ENCODE results near the gene CST7.
A peak's percentile ranks its signal among the peaks of the same experiment; 100 is the strongest.

Gene CST7

DNA sequence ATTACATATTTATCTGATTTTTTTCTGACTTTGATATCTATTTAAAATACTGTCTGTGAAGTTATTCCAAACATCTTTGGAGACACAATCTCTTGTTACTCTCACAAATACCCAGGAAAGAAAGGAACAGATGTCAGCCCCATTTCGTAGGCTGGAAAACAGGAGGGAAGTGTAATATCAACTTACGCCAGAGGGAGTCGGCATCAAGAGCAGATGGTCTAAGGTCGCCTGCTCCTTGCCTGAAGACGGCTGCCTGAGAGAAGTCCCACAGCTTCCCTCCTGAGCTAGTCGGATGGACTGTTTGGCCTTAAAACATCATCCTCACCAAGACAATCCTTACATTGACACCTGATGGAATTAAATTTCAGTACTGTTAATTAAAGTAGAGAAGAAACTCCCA lies 13.4 kb downstream of the CST7 start:
- Histone ChIP-seq H3K9me3 (ENCODE audit: control insufficient read depth in 5 of 5, low read length in 5 of 5) (no peaks in the 10 kb centered on the region), H3K27me3 (ENCODE audit: control insufficient read depth in 5 of 5, insufficient read depth in 4 of 5, low read length in 5 of 5) (no peaks in the 10 kb centered on the region), H3K36me3 (ENCODE audit: control insufficient read depth in 5 of 5, insufficient read depth in 5 of 5, low read length in 5 of 5) (peaks cover 8 to 99% (median 92%) of the 10 kb centered on the region in 5 donors), H3K4me1 (ENCODE audit: control insufficient read depth in 5 of 5, insufficient read depth in 5 of 5, low read length in 5 of 5) (peaks cover 0 to 5% (median 3%) of the 10 kb centered on the region in 5 donors), H3K27ac (ENCODE audit: low read depth, low read length) (no peak overlapping the region), H3K9ac (ENCODE audit: low read length in 5 of 5) (no peak overlapping the region), H3K4me3 (ENCODE audit: low read depth in 1 of 5, low read length in 5 of 5) (no peak overlapping the region)

DNA sequence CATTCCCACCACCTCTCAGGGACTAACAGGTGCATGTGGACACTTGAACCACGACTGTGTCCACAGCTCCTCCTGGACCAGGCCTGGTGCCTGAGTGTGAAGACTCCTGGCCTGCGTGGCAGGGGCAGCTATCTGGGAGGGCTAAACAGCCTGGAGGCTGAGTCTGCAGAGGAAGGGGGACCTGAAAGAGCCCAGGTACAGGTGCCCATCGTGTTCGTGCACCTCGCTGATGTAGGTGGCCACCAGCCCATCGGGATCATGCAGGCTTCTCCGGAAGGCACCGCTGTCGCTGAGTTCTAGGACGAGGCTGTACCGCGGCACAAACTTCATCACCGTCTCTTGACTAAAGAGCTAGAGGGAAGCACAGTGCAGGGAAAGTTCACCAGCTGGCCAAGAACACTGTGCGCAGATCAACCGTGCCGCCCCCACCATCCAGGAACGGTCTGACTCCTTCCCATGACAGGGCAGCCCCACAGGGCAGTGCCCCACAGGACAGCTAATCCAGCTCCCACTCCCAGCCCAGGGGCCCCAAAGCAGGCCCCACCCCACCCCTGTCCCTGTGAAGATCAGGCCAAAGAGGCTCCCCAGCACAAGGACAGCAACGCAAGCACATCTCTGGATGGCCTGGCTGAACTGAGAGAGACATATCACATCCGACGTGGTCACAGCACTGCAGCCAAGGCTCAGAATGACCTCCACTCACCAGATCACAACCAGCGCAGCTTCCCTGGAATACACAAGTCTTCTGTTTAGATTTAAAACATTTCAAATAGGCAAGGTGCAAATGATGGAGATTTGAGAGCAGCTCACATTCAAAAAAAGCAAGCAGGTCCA lies 14.8 kb downstream of the CST7 start:
- no peak overlapping the region for H3K4me3 ChIP-seq (ENCODE audit: low read depth in 1 of 5, low read length in 5 of 5)
- no peaks in the 10 kb centered on the region for H3K27me3 ChIP-seq (ENCODE audit: control insufficient read depth in 5 of 5, insufficient read depth in 4 of 5, low read length in 5 of 5)
- H3K27ac ChIP-seq (ENCODE audit: low read depth, low read length) = no peak overlapping the region
- H3K9me3 ChIP-seq (ENCODE audit: control insufficient read depth in 5 of 5, low read length in 5 of 5) = no peaks in the 10 kb centered on the region
- no peaks in the 10 kb centered on the region for H3K4me1 ChIP-seq (ENCODE audit: control insufficient read depth in 5 of 5, insufficient read depth in 5 of 5, low read length in 5 of 5)
- no peak overlapping the region for H3K9ac ChIP-seq (ENCODE audit: low read length in 5 of 5)
- peaks cover 8 to 99% (median 93%) of the 10 kb centered on the region in 5 donors for H3K36me3 ChIP-seq (ENCODE audit: control insufficient read depth in 5 of 5, insufficient read depth in 5 of 5, low read length in 5 of 5)

DNA sequence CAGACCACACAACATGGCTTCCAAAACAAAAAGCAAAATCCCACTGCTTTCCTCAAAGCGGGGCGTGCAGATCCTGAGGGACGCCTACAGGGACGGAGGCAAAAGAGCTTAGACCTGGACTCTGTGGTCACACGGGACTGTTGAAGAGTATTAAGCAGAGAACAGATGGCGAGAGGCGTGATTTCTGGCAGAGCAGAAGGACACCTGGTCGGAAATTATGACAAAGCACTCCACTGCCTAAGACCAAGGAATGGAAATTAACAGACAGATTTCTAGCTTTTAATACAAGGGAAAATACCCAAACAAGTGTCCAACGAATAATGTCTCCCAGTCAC lies 15.4 kb downstream of the CST7 start:
- H3K36me3 ChIP-seq (ENCODE audit: control insufficient read depth in 5 of 5, insufficient read depth in 5 of 5, low read length in 5 of 5) = peaks cover 8 to 99% (median 93%) of the 10 kb centered on the region in 5 donors
- no peaks in the 10 kb centered on the region for H3K27me3 ChIP-seq (ENCODE audit: control insufficient read depth in 5 of 5, insufficient read depth in 4 of 5, low read length in 5 of 5)
- H3K27ac ChIP-seq (ENCODE audit: low read depth, low read length) = no peak overlapping the region
- H3K4me3 ChIP-seq (ENCODE audit: low read depth in 1 of 5, low read length in 5 of 5) = no peak overlapping the region
- H3K9ac ChIP-seq (ENCODE audit: low read length in 5 of 5) = no peak overlapping the region
- H3K9me3 ChIP-seq (ENCODE audit: control insufficient read depth in 5 of 5, low read length in 5 of 5) = no peaks in the 10 kb centered on the region
- no peaks in the 10 kb centered on the region for H3K4me1 ChIP-seq (ENCODE audit: control insufficient read depth in 5 of 5, insufficient read depth in 5 of 5, low read length in 5 of 5)

DNA sequence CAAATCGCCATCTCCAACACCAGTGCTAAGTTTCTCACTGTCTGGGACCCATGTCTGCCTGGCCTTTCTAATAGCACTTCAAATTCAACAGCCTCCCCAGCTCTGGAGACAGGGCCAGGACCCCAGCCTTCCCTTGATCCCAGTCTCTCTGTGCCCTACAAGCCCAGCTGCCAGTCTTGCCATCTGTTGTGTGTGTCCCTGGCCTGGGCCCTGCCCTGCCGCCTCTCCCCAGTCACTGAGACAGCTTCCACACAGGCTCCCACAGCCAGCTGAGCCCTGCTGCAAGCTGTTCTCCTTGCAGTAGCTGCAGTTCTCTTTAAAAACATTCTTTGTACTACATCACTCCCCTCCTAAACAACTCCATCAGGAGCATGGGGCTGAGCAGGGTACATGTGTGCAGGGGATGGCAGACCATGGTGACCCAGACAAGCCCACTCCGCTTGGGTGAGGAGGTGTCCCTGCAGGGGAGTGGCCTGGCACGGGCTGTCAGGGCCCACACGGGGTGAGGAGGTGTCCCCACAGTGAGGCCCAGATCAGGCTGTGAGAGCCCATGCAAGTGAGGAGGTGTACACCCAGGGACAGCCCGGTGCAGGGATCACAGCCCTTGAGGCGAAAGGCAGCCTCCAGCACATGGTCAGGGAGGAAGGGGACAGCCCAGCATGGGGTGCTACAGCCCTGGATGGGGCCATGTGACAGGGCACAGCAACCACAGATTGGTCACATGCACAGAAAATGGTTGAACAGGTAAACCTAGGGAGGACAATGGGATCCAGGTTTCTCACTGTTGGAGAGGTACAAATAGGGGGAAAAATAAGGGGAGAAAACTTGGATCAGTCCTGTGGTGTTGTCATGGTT lies 16.2 kb downstream of the CST7 start:
- Histone ChIP-seq H3K27me3 (ENCODE audit: control insufficient read depth in 5 of 5, insufficient read depth in 4 of 5, low read length in 5 of 5) (no peaks in the 10 kb centered on the region), H3K4me1 (ENCODE audit: control insufficient read depth in 5 of 5, insufficient read depth in 5 of 5, low read length in 5 of 5) (no peaks in the 10 kb centered on the region), H3K36me3 (ENCODE audit: control insufficient read depth in 5 of 5, insufficient read depth in 5 of 5, low read length in 5 of 5) (peaks cover 8 to 99% (median 93%) of the 10 kb centered on the region in 5 donors), H3K9ac (ENCODE audit: low read length in 5 of 5) (peak overlapping the region in 1 of 5 donors; percentile 14), H3K9me3 (ENCODE audit: control insufficient read depth in 5 of 5, low read length in 5 of 5) (no peaks in the 10 kb centered on the region), H3K4me3 (ENCODE audit: low read depth in 1 of 5, low read length in 5 of 5) (no peak overlapping the region), H3K27ac (ENCODE audit: low read depth, low read length) (no peak overlapping the region)

DNA sequence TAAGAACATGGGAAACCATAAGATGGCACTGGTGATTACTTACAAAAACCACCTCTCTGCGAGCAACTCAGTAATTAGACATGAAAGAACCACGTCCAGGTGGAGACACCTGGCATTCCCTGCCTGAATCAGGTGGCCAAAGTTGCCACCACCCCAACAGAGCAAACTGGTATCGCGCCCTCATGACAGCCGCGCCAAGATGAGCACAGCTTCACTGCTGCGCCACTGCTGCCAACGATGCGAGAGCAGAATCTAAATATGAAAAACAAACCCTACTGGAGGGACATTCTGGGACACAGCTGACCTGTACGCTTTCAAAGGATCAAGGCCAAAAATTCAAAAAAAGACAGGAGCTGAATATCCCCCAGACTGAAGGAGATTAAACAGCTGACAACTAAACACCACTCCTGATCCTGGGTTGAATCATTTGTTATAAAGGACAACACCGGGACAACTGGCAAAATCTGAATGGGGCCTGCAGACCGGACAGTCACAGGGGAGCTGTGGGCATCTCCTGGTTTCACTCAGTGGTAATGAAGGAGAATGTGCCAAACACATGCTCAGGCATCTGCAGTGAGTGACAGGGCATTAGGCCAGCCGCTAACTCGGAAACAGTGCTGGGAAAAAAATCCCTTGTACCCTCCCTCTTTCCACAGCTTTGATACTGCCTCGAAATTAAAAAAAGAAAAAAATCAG lies 17.4 kb downstream of the CST7 start:
- no peak overlapping the region for H3K9ac ChIP-seq (ENCODE audit: low read length in 5 of 5)
- no peak overlapping the region for H3K27ac ChIP-seq (ENCODE audit: low read depth, low read length)

DNA sequence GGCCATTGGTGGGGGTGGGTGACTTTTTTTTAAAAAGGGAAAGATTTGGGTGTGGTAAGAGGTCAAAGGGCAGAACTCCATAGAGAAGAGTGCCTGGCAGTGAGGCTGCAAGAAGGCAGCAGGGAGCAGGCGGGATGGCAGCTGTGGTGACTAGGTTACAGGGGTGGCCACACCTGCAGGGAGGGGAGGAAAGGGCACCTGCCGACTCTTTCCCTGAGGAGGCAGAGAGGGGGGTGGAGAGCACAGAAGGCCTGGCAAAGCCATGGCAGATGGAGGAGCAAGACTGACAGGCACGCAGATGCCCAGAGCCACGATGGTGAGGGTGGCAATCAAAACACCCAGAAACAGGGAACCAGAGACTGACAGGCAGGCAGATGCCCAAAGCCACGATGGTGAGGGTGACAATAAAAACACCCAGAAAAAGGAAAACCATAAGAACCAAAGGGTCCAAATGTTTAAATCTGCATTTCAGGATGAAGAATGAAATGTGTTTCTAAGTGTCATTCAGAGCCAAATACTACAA lies 19.3 kb downstream of the CST7 start:
- no peaks in the 10 kb centered on the region for H3K27me3 ChIP-seq (ENCODE audit: control insufficient read depth in 5 of 5, insufficient read depth in 4 of 5, low read length in 5 of 5)
- H3K36me3 ChIP-seq (ENCODE audit: control insufficient read depth in 5 of 5, insufficient read depth in 5 of 5, low read length in 5 of 5) = peaks cover 8 to 99% (median 95%) of the 10 kb centered on the region in 5 donors
- H3K27ac ChIP-seq (ENCODE audit: low read depth, low read length) = no peak overlapping the region
- H3K9ac ChIP-seq (ENCODE audit: low read length in 5 of 5) = no peak overlapping the region
- no peak overlapping the region for H3K4me3 ChIP-seq (ENCODE audit: low read depth in 1 of 5, low read length in 5 of 5)
- no peaks in the 10 kb centered on the region for H3K9me3 ChIP-seq (ENCODE audit: control insufficient read depth in 5 of 5, low read length in 5 of 5)
- peaks cover 0 to 18% (median 12%) of the 10 kb centered on the region in 5 donors for H3K4me1 ChIP-seq (ENCODE audit: control insufficient read depth in 5 of 5, insufficient read depth in 5 of 5, low read length in 5 of 5)

More for the DNA sequence above, 17.4 kb downstream of the CST7 start:
- Histone ChIP-seq H3K4me3 (ENCODE audit: low read depth in 1 of 5, low read length in 5 of 5) (no peak overlapping the region), H3K9me3 (ENCODE audit: control insufficient read depth in 5 of 5, low read length in 5 of 5) (no peaks in the 10 kb centered on the region), H3K27me3 (ENCODE audit: control insufficient read depth in 5 of 5, insufficient read depth in 4 of 5, low read length in 5 of 5) (no peaks in the 10 kb centered on the region), H3K36me3 (ENCODE audit: control insufficient read depth in 5 of 5, insufficient read depth in 5 of 5, low read length in 5 of 5) (peaks cover 7 to 99% (median 94%) of the 10 kb centered on the region in 5 donors), H3K4me1 (ENCODE audit: control insufficient read depth in 5 of 5, insufficient read depth in 5 of 5, low read length in 5 of 5) (peaks cover 0 to 3% (median 2%) of the 10 kb centered on the region in 5 donors)

DNA sequence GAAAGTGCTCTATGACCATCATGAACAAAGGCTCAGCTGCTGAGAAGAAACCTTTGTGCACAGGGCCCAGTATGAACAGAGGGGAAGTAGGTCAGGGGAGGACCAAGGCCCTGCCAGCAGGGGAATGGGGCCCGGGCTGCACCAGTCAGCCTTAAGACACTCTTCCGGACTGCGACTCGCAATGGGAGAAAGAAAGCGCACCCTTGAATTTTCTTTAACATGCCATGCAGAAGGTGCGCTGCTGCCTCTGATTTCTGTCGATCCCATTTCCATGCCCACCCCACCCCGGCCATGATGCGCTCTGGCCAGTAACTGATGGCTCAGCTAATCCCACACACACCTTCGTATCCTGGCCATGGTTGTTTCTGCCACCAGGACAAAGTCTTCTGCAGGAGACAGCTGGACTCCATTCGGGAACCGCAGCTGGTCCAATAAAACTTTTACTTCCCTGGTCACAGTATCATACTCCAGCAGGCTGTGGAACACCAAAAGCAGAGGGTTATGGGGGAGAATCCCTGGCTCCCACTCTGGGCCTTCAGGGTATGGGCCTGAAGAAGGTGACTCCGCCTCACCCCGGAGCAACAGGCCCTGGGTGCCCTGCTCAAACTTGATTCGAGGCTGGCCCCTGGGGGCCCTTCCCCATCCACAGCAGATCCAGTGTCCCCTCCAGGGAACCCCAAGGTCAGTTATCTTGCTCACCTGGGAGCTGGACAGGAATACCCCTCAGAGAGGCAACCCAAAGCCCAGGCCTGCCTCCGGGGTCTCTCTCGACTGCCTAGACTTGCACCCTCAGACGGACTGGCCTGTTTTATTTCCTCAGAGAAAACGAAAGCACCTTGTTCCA lies 20.3 kb downstream of the CST7 start:
- no peak overlapping the region for H3K9ac ChIP-seq (ENCODE audit: low read length in 5 of 5)
- no peaks in the 10 kb centered on the region for H3K27me3 ChIP-seq (ENCODE audit: control insufficient read depth in 5 of 5, insufficient read depth in 4 of 5, low read length in 5 of 5)
- no peaks in the 10 kb centered on the region for H3K9me3 ChIP-seq (ENCODE audit: control insufficient read depth in 5 of 5, low read length in 5 of 5)
- H3K27ac ChIP-seq (ENCODE audit: low read depth, low read length) = no peak overlapping the region
- H3K4me3 ChIP-seq (ENCODE audit: low read depth in 1 of 5, low read length in 5 of 5) = no peak overlapping the region
- peaks cover 8 to 95% (median 88%) of the 10 kb centered on the region in 5 donors for H3K36me3 ChIP-seq (ENCODE audit: control insufficient read depth in 5 of 5, insufficient read depth in 5 of 5, low read length in 5 of 5)
- peaks cover 0 to 21% (median 15%) of the 10 kb centered on the region in 5 donors for H3K4me1 ChIP-seq (ENCODE audit: control insufficient read depth in 5 of 5, insufficient read depth in 5 of 5, low read length in 5 of 5)

DNA sequence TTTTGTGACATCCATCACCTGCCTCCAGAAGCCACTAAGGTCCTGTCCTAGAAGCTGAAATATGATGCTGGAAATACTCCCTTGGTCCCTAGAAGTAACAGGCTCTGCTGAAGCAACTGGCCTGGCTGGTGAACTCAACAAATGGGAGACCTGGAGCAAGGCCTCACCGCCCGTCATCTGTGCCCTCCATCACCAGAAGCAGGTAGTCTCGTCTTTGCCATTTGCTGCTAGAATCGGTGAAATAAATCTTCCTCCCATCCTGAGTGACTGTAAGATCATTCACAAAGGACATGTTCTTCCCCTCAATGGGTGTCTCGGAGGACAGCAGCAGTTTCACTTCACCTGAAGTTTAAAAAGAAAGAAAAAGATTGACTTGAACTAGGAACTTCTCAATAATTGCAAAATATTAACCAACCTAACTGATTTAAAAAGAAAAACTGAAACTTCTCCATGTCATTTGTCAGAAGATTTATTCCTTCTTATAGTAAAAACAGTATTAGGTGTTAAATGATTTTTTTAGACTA lies 21.0 kb downstream of the CST7 start:
- Histone ChIP-seq H3K27ac (ENCODE audit: low read depth, low read length) (no peak overlapping the region), H3K9ac (ENCODE audit: low read length in 5 of 5) (no peak overlapping the region), H3K36me3 (ENCODE audit: control insufficient read depth in 5 of 5, insufficient read depth in 5 of 5, low read length in 5 of 5) (peaks cover 10 to 88% (median 83%) of the 10 kb centered on the region in 5 donors), H3K9me3 (ENCODE audit: control insufficient read depth in 5 of 5, low read length in 5 of 5) (no peaks in the 10 kb centered on the region), H3K4me3 (ENCODE audit: low read depth in 1 of 5, low read length in 5 of 5) (no peak overlapping the region), H3K27me3 (ENCODE audit: control insufficient read depth in 5 of 5, insufficient read depth in 4 of 5, low read length in 5 of 5) (no peaks in the 10 kb centered on the region), H3K4me1 (ENCODE audit: control insufficient read depth in 5 of 5, insufficient read depth in 5 of 5, low read length in 5 of 5) (peaks cover 0 to 21% (median 15%) of the 10 kb centered on the region in 5 donors)

DNA sequence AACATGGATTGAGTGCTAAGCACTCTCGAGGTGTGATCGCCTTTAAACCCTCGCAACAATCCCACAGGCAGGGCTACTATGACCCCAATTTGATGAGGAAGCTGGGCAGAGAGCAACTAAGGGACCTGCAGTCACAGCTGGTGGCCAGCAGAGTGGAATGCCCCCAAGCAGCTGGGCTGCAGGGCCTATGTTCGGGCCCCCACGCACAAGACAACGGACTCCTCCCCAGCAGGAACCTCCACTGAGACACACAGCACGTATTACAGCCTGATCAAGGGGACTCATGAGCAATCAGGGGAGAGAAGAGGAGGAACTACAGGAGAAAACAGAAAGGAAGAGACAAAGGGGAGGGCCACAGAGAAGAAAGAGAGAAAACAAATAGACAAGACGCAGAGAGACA lies 21.7 kb downstream of the CST7 start:
- H3K9me3 ChIP-seq (ENCODE audit: control insufficient read depth in 5 of 5, low read length in 5 of 5) = no peaks in the 10 kb centered on the region
- no peaks in the 10 kb centered on the region for H3K27me3 ChIP-seq (ENCODE audit: control insufficient read depth in 5 of 5, insufficient read depth in 4 of 5, low read length in 5 of 5)
- no peak overlapping the region for H3K27ac ChIP-seq (ENCODE audit: low read depth, low read length)
- no peak overlapping the region for H3K4me3 ChIP-seq (ENCODE audit: low read depth in 1 of 5, low read length in 5 of 5)
- peaks cover 17 to 83% (median 76%) of the 10 kb centered on the region in 5 donors for H3K36me3 ChIP-seq (ENCODE audit: control insufficient read depth in 5 of 5, insufficient read depth in 5 of 5, low read length in 5 of 5)
- peaks cover 0 to 21% (median 15%) of the 10 kb centered on the region in 5 donors for H3K4me1 ChIP-seq (ENCODE audit: control insufficient read depth in 5 of 5, insufficient read depth in 5 of 5, low read length in 5 of 5)
- no peak overlapping the region for H3K9ac ChIP-seq (ENCODE audit: low read length in 5 of 5)

All from subcutaneous abdominal adipose tissue (tissue), 5 donors.